Measurements from ENCODE around the gene USP17L29.
"Not testable (repeated sequence)": the region's sequence is repeated elsewhere in the genome, so short reads cannot be mapped to it uniquely, and the experiment has no call there.

GRCh38 chr4:9381012-9381534 is 27.6 kb downstream of the USP17L29 start:
- peak; percentile 30; the same call in 1 of the 2 replicates for TF ChIP-seq CTCF (conservative IDR thresholded peaks at IDR 0.05; ENCODE audit: low read depth, low read length)
- not testable (repeated sequence) for TF ChIP-seq EZH2 (IDR thresholded peaks at IDR 0.05; ENCODE audit: low read length, unreplicated experiment); EZH2phosphoT487 (IDR thresholded peaks at IDR 0.05; ENCODE audit: borderline replicate concordance, low read length)

Measured in PC-3 (cell line).